Gastroesophageal sphincter (tissue), 4 donors: Measurements from ENCODE around the gene ZDHHC11. TPM values are rescaled to one million over a fixed set of nuclear protein-coding genes. Genes with fewer than 3 reads are reported as not detected.
"Not testable (repeated sequence)": the region's sequence is repeated elsewhere in the genome, so short reads cannot be mapped to it uniquely, and the experiment has no call there.

Experiments
- ATAC-seq: fragments of 150-250 bp; one replicate; pipeline ENCODE4 v1.9.1; 2016; ENCODE audit warnings: mild to moderate bottlenecking, moderate library complexity
- H3K27ac ChIP-seq, 4 donors: fragments of 200-600 bp; sonication (generic) in 3 of 4; 1 replicate in 3 of 4; 2 replicates in 1 of 4; pipeline ENCODE4 v1.5.1; 2016 to 2019
- H3K27me3 ChIP-seq: fragments of 200-600 bp; sonication (generic); one replicate; pipeline ENCODE4 v1.5.1; 2019
- H3K36me3 ChIP-seq, 2 donors: fragments of 200-600 bp; sonication (generic); one replicate each; pipeline ENCODE4 v1.5.1; 2019; ENCODE audit warnings: control low read depth in 1 of 2
- H3K4me1 ChIP-seq, 3 donors: fragments of 200-600 bp; sonication (generic); 1 replicate in 2 of 3; 2 replicates in 1 of 3; pipeline ENCODE4 v1.5.1; 2016 to 2019; ENCODE audit warnings: control low read depth in 2 of 3
- H3K4me3 ChIP-seq, 2 donors: fragments of 200-600 bp; sonication (generic); one replicate each; pipeline ENCODE4 v1.5.1; 2019; ENCODE audit warnings: mild to moderate bottlenecking in 1 of 2, moderate library complexity in 1 of 2
- H3K9me3 ChIP-seq, 3 donors: fragments of 200-600 bp; sonication (generic); one replicate each; pipeline ENCODE4 v1.5.1; 2017 to 2019; ENCODE audit warnings: control low read depth in 2 of 3
- CTCF ChIP-seq, 4 experiments: fragments of 200-600 bp in 2 of 4; fragments of 450-650 bp in 2 of 4; sonication (generic) in 1 of 4; IDR thresholded peaks; one replicate each; pipeline ENCODE4 v1.5.1; 2017 to 2019; ENCODE audit warnings: antibody characterized with exemption in 4 of 4, mild to moderate bottlenecking in 2 of 4, moderate library complexity in 2 of 4
- EP300 ChIP-seq: sonication (generic); formaldehyde crosslinking; IDR thresholded peaks from one replicate; pipeline ENCODE4 v1.6.1; 2017; ENCODE audit warnings: antibody characterized with exemption, mild to moderate bottlenecking
- POLR2A ChIP-seq, 2 donors: fragments of 450-650 bp; IDR thresholded peaks; one replicate each; pipeline ENCODE4 v1.6.1; 2017; ENCODE audit warnings: antibody characterized with exemption in 2 of 2, mild to moderate bottlenecking in 2 of 2, moderate library complexity in 1 of 2
- POLR2AphosphoS5 ChIP-seq: sonication (generic); formaldehyde crosslinking; IDR thresholded peaks from one replicate; pipeline ENCODE4 v1.6.1; 2017; ENCODE audit warnings: antibody characterized with exemption
- WGBS, 2 donors: methylation state at CpG; one replicate each; pipeline ENCODE4 v1.1.5; 2018; ENCODE audit warnings: low coverage in 1 of 2; 5-methylcytosine and 5-hydroxymethylcytosine counted together
- total RNA-seq, 4 donors: library from RNA; depleted of rRNA; stranded (reverse); fragments of >200 nt; gene quantifications; one replicate each; pipeline ENCODE4 v1.1.0, GENCODE V29; 2016

The ZDHHC11 gene
- total RNA-seq, 4 donors from 2014 or later, result 2.3 to 19.1 (median 7.4) TPM

GRCh38 chr5:756865-757345 lies 93.9 kb downstream of the ZDHHC11 start:
- Histone ChIP-seq H3K9me3 (no peaks in the 10 kb centered on the region), H3K27me3 (no peaks in the 10 kb centered on the region), H3K27ac (peak overlapping the region; percentile 49 to 83 (median 70)), H3K36me3 (no peaks in the 10 kb centered on the region), H3K4me1 (peaks cover 8 to 45% (median 41%) of the 10 kb centered on the region in 3 donors), H3K4me3 (no peak overlapping the region)
- TF ChIP-seq EP300 (no peak), POLR2AphosphoS5 (no peak), CTCF (IDR thresholded peaks at IDR 0.05) (no peak), POLR2A (IDR thresholded peaks at IDR 0.05) (no peak)
- peak; percentile 50 for ATAC-seq
- 0% methylated on average over 2 of the region's 11 CpGs; no CpG with 5 or more reads in 1 of the 2 donors for WGBS, 2 donors

GRCh38 chr5:756171-756570 lies 94.6 kb downstream of the ZDHHC11 start:
- Histone ChIP-seq H3K4me1 (peaks cover 8 to 45% (median 41%) of the 10 kb centered on the region in 3 donors), H3K36me3 (no peaks in the 10 kb centered on the region), H3K27ac (peak overlapping the region; percentile 49 to 83 (median 70)), H3K9me3 (no peaks in the 10 kb centered on the region), H3K27me3 (no peaks in the 10 kb centered on the region), H3K4me3 (no peak overlapping the region)
- TF ChIP-seq POLR2AphosphoS5 (no peak), CTCF (IDR thresholded peaks at IDR 0.05) (no peak), POLR2A (IDR thresholded peaks at IDR 0.05) (no peak), EP300 (no peak)
- no peak for ATAC-seq
- 82% methylated on average over 3 of the region's 10 CpGs; no CpG with 5 or more reads in 1 of the 2 donors for WGBS, 2 donors

- 24 to 61% methylated on average over 3 to 14 of the region's 16 CpGs for WGBS, 2 donors
- not testable (repeated sequence) for H3K27ac ChIP-seq, ATAC-seq, H3K27me3 ChIP-seq, H3K9me3 ChIP-seq, H3K4me3 ChIP-seq, H3K36me3 ChIP-seq
- peaks cover 8 to 32% (median 32%) of the 10 kb centered on the region in 3 donors for H3K4me1 ChIP-seq
Observed at GRCh38 chr5:754143-754632, 96.6 kb downstream of the ZDHHC11 start.

GRCh38 chr5:753567-754142 lies 97.1 kb downstream of the ZDHHC11 start:
- 83 to 100% methylated on average over 2 to 4 of the region's 19 CpGs for WGBS, 2 donors
- not testable (repeated sequence) for H3K4me3 ChIP-seq, H3K27ac ChIP-seq, ATAC-seq, H3K36me3 ChIP-seq, H3K27me3 ChIP-seq, H3K9me3 ChIP-seq
- H3K4me1 ChIP-seq, result peaks cover 6 to 26% (median 26%) of the 10 kb centered on the region in 3 donors

GRCh38 chr5:752532-753115 lies 98.2 kb downstream of the ZDHHC11 start:
- not testable (repeated sequence) for H3K9me3 ChIP-seq, H3K27ac ChIP-seq, H3K36me3 ChIP-seq, H3K4me3 ChIP-seq, H3K27me3 ChIP-seq, ATAC-seq
- WGBS, 2 donors, result 100% methylated on average over 3 of the region's 20 CpGs; no CpG with 5 or more reads in 1 of the 2 donors
- H3K4me1 ChIP-seq, result peaks cover 3 to 16% (median 16%) of the 10 kb centered on the region in 3 donors

- not testable (repeated sequence) for H3K4me1 ChIP-seq, H3K4me3 ChIP-seq, H3K27me3 ChIP-seq, H3K27ac ChIP-seq, ATAC-seq, H3K36me3 ChIP-seq, H3K9me3 ChIP-seq
- 78% methylated on average over 1 of the region's 8 CpGs; no CpG with 5 or more reads in 1 of the 2 donors for WGBS, 2 donors
Observed at GRCh38 chr5:751992-752391, 98.8 kb downstream of the ZDHHC11 start.

- Histone ChIP-seq H3K27me3 (no peaks in the 10 kb centered on the region), H3K9me3 (no peaks in the 10 kb centered on the region), H3K4me3 (no peak overlapping the region), H3K27ac (no peak overlapping the region), H3K4me1 (peaks cover 0 to 5% (median 5%) of the 10 kb centered on the region in 3 donors), H3K36me3 (no peaks in the 10 kb centered on the region)
- WGBS, 2 donors, result no CpG with 5 or more reads among the region's 13 CpGs
- no peak for TF ChIP-seq POLR2A (IDR thresholded peaks at IDR 0.05)
- TF ChIP-seq POLR2AphosphoS5, result no peak
- TF ChIP-seq CTCF (IDR thresholded peaks at IDR 0.05), result no peak
- no peak for TF ChIP-seq EP300
- no peak for ATAC-seq
Observed at GRCh38 chr5:751496-751895, 99.3 kb downstream of the ZDHHC11 start.

- no CpG with 5 or more reads among the region's 19 CpGs for WGBS, 2 donors
- H3K9me3 ChIP-seq, H3K27me3 ChIP-seq, H3K27ac ChIP-seq, ATAC-seq, H3K4me3 ChIP-seq, H3K4me1 ChIP-seq, H3K36me3 ChIP-seq: not testable (repeated sequence)
Observed at GRCh38 chr5:750226-750625, 100.6 kb downstream of the ZDHHC11 start.
